Stimulated activated CD8-positive, alpha-beta memory T cell treated with anti-CD3 and anti-CD28 coated beads, Interleukin-2, amount 100 ng/mL, for 1 hour (primary cell): ENCODE results near the gene RHOJ.
"Not testable (repeated sequence)": the region's sequence is repeated elsewhere in the genome, so short reads cannot be mapped to it uniquely, and the experiment has no call there.

Experiments
- DNase-seq, 2 donors: peaks; one replicate each; pipeline ENCODE4 v3.0.0-alpha.2; 2020; ENCODE audit warnings: low read depth in 2 of 2

RHOJ gene

DNA sequence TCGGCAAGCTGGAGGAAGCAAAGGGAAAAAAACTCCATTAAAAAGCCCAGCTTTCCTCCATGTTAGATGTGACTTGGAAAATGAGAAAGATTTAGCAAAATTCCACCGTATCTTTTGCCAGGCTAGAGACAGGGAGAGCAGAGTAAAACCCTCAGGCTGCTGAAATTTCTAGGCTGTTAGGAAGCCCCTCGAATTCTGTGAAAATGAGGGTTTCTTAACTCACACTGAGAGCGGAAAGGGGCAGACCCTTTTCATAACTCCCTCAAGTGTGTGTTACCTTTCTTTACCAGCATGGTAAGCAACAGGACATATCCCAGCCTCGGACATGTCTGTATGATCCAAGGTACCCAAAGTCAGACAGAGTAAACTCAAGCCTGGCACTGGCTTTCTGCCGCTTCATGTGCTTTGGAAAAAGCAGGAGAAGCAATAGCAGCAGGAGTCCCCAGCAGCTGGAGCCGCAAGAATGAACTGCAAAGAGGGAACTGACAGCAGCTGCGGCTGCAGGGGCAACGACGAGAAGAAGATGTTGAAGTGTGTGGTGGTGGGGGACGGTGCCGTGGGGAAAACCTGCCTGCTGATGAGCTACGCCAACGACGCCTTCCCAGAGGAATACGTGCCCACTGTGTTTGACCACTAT is at the start of gene RHOJ:
Gene RHOJ (plus strand): TSS at position 37 of the 637 bp plus-strand sequence. CDS start 427 bp downstream, at position 464.
- DNase-seq: no peak

DNA sequence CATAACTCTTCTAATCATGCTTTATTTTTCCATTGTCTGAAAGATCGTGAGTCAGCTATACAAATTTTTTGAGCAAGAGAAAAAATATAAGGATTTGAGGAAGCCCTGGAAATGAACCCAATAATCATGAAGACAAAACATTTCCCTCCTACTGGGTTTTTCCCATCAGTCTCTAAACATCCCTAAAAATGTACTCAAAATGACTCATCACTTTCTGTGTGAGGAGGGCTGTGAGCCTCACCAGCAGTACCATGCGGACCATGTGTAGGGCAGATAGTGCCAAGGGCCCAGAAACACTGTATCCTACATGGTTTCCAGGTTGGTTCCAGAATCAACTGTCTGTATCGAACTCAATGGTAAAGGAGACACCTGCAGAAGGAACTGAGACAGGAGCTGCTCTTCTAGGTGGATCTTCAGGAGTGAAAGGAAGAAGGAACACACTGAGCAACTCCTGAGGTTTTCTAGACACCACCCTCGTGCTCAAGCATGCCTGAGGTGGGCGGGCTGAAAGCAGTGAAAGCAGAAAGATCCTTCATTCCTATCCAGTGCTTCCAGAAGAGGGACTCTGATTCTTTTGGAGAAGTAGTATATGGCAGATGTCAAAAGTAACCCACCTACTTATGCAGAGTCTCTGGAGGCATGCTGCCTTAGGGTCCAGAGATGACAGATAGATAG is 48.6 kb upstream of the RHOJ start:
- no peak for DNase-seq

DNA sequence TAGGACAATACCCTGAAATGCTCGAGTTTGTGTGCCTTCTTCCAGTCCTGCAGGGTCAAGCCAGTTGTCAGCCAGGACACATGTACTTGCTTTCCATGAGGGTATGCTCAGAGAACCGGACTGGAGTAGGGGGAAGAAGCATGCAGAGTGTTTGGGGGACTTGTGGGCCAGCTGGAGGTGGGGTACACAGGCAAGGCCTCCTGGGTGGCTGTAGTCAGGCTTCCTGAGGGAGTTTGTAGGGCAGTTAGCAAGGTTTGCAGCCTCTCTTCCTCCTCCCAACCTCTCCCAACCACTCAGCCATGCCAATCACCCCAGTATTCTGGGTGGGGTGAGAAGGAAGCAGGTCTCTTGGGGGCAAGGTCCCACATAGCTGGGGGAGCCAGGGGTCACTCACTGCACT is 47.0 kb upstream of the RHOJ start:
- no peak for DNase-seq

DNA sequence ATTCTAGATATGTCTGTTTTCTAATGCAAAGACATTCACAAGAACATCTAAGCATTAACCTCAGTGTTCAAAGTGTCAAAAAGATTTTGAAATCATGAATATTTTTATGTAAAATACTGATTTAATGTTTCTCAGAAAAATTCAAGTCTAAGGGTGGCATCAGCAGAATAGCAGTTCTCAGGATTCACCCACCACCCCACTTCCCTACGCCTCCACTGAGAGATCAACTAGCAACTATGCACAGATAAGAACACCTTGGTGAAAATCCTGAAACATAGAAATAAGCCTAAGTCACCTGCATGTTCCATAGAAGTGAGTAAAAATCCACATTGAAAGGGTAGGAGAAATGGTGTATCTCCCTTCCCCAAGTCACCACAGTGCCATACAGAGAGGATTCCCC is 40.9 kb upstream of the RHOJ start:
- no peak for DNase-seq

DNA sequence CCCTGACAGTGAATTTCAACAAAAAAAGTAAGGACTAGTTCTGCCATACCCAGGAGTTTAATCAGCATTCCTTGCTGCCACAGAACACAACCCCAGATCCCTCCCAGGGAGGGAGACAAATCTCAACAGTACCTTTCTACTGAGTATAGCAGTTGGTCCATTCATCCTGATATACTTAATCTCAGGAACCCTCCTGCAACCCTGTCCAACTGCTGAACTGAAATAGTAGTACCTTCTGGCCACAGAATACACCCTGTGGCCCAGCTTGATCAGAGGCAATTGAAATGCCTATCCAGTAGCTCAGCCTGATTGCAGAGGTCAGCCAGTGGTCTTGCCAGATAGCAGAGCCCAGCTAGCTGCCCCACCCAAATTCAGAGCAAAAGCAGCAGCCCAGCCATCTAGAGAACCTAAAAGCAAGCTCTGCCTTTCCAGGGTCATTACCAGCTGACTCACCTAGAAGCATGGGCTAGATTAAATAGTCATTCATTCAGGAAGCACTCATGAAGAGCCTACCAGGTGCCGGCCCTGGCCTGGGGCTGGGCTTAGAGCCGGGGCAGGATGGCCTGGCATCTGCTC is 40.0 kb upstream of the RHOJ start:
- DNase-seq: no peak

DNA sequence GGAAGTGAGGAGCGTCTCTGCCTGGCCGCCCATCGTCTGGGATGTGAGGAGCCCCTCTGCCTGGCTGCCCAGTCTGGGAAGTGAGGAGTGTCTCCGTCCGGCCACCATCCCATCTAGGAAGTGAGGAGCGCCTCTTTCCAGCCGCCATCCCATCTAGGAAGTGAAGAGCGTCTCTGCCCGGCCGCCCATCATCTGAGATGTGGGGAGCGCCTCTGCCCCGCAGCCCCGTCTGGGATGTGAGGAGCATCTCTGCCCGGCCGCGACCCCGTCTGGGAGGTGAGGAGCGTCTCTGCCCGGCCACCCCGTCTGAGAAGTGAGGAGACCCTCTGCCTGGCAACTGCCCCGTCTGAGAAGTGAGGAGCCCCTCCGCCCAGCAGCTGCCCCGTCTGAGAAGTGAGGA is 39.0 kb upstream of the RHOJ start:
- DNase-seq: not testable (repeated sequence)

DNA sequence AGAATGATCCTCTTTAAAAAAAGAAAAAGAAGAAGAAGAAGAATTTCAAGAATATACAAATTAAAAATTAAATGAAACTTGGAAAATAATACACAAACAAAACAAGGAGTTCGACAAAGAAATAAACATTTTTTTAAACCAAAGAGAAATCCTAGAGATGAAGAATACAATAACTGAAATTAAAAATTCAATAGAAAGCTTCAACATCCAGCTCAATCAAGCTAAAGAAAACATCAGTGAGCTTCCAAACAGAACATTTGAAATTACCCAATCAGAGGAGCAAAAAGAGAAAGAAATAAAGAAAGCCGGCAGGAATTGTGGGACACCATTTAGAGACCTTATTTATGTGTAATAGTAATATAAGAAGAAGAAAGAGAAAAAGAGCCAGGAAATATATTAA is 37.2 kb upstream of the RHOJ start:
- DNase-seq: no peak

DNA sequence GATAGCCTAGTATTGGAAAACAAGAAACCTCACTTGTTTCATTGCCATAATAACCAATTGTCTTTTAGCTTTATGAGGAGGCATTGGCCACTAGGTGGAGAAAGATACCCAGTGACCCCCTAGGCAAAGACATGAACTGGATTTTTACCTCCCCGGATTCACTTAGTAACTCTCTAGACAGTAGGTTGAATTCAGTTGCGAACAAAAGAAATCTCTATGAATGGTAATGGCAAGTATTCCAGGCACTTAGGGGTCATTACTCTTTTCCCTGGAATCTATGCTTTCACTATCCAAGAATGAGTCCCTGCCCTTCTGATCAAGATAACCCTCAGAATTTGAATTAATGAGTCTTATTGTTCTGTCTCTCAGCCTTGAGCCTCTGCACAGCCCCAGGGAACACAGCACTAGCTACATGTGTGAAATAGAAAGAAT is 29.5 kb upstream of the RHOJ start:
- no peak for DNase-seq

DNA sequence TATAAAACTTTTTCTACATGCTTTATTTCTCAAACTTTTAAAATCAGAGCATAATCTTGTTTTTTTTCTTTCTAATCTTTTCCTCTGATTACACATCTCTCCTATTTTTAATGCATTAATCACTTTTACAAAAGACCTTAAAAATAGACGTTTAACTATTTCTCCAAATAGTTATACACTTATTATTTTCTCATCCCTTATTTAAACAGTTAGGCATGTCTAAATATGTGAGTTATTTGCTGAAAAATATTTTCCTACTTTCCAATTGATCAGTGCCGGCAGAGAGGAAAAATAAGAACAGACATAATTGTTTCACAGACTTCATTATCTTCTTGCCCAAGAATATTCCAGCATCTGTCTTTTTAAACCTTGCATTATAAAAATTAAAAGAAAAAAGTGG is 28.7 kb upstream of the RHOJ start:
- DNase-seq: no peak

DNA sequence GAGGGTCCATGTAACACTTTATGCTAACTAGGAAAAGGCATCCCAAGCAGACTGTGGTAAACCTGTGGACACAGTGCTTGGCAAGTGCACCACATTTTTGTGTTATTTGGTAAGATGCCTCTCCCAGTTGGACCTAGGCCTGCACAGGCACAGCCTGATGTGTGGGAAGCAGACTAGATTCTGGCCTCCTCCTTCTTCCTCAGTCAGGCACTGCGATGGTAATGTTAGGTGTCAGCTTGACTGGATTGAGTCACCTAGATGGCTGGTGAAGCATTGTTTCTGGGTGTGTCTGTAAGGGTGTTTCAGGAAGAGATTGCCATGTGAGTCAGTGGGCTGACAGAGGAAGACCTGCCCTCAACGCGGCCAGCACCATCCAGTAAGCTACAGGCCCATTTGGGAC is 25.3 kb upstream of the RHOJ start:
- DNase-seq: no peak

DNA sequence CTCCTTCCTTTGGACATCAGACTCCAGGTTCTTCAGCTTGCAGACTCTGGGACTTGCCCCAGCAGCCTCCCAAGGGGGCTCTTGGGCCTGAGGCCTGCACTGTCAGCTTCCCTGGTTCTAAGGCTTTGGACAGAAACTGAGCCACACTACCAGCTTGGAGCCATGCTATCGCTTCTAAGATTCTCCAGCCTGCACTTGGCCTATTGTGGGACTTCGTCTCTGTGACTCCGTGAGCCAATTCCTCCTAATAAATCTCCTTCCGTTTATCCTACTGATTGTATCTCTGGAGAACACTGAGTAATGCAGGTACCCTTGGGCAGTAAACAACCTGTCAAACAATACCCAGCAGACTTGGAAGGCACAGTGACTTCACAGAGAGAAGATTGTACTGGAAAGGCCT is 24.9 kb upstream of the RHOJ start:
- no peak for DNase-seq

DNA sequence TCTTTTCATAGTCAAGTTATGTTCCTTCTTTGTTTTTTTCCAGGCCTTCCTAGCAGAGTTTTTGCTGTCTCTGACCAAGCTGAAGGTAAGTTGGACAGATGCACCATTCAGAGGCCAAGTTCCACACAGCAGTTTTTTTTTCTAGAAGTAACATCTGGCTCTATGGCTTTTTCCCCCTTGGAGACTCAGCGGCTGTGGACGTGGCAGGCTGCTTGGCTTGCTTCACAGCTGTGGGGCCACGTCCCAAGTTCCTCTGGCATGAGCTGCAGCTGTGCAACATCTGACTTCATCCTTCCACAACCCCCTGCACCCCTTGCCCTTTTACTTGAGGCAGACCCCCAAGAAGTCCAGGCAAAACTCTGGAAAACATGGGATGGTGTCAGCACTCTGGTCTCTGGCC is 24.2 kb upstream of the RHOJ start:
- DNase-seq: no peak

DNA sequence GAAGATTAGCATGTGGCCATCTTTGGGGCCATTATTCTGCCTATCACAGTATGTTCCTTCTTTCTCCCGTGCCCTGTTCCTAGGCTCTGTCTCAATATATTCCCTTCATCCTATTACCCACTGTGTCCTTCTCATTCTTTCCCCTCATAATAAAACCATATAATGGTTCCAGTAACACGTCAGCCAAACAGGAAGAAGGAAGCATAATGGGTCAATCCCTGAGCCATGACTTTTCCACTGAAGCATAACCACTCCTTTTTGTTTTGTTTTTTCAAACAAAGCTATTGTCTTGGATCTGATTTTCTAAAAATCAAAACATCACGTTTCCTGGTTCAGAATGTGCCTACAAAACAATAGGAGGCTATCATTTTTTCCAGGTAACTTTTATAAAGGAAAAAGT is 21.3 kb upstream of the RHOJ start:
- DNase-seq: no peak

DNA sequence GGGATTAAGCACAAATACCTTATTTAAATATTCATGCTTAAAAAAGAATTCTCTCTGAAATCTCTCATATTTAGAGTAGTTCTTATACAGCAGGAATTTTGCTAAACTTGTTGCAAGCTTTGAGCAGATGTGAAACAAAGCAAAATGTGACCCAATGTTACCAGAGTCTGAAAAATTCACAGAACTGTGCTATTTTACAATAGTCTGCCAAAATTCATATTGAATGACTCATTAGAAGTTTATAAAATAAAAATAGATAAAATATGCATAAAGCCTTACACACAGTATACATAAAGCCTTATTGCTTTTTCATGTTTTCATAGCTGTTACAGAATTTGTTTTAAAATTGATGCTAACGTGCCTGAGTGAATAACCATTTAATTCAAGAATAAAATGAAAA is 17.8 kb upstream of the RHOJ start:
- DNase-seq: no peak

DNA sequence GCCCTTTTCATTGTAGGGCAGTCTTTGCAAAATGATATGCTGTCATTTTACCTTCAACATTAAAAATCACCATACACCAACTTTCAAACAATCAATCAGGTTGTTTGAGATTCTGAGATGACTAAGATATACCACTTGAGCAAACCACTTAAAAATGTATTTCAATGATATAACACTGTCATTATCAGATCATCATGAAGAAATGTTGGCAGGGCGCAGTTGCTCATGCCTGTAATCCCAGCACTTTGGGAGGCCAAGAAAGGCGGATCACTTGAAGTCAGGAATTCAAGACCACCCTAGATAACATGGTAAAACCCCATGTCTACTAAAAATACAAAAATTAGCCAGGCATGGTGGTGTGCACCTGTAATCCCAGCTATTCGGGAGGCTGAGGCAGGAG is 13.0 kb upstream of the RHOJ start:
- no peak for DNase-seq

DNA sequence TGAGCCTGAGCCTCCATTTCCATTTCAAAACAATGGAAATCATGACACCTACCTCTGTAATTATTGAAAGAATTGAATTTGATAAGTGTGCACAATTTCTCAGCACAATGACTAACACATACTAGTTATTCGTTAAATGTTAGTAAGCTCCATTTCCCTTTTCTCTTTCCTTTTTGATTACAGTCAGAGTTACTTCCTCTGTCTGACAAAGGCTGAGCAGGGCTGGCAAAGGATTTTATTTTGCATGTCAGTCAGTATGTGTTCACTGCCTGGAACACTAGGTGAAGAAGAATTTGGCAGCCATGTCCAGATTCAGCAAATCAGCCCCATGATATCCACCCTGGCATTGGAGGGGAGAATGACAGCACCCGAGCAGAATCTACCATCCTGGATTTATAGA is 12.2 kb upstream of the RHOJ start:
- no peak for DNase-seq

DNA sequence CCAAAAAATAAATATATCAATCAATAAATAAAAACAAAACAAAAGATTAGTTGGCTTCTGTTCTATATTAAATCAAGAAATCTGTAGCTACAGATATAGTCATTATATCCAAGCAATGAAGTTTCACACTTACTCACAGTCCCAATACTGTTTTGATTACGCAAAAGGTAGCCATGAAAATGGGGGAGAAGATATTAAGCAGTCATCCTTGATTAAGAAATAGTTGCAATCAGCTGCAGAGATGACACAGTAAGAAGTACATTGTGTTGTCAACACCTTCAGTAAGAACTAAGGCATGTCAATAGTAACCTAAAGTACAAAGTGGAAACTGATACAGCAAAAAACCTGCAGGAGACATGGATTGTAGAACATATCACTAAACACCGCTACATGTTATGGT is 11.0 kb upstream of the RHOJ start:
- no peak for DNase-seq

DNA sequence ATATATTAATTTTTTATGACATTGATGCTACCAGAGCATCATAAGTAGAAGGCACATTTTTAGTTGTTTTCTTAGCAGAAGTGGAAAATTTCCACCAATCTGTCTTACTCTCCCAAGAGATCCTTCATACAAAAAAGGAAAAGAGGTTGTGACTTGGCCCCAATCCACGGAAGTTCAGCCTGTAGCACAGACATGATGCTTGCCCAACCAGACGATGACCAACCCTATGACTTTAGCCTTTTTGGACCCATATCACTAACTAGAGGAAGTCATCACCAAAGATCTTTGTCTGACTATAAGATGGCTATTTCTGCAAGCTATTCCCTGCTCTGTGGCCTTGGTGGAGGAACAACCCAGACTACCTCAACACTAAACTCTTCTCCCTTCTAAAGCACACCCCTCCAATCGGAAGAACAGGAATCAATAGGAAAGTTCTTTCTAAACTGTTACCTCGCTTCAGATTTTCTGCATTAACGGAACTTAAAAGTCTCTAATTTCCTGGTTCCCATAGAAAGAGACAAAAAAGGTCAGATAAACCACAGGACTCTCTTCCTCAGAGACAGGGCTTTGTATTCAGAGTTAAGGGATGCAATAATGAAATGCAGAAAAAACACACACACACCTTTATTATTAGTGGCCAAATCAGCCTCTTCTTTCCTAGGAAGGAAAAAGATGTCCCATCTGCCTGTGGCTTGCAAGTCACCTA is 4.1 kb upstream of the RHOJ start:
- no peak for DNase-seq

DNA sequence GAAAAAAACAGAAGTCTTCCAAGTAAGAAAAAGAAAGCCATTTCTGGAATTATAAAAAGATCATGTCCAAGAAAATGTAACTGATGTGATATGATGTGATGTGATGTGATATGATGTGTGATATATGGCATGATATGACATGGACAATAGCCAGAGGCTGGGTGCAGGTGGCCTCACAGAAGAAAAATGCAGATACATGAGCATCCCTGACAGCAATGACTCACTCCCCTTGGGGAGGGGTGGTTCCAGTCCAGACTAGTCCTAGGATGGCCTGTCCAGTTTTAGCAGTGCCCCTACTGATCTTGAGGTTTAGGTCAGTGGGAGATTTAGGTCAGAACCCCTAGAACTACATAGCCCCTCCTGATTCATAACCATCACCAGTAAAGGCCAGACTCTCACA is 3.5 kb upstream of the RHOJ start:
- DNase-seq: no peak

DNA sequence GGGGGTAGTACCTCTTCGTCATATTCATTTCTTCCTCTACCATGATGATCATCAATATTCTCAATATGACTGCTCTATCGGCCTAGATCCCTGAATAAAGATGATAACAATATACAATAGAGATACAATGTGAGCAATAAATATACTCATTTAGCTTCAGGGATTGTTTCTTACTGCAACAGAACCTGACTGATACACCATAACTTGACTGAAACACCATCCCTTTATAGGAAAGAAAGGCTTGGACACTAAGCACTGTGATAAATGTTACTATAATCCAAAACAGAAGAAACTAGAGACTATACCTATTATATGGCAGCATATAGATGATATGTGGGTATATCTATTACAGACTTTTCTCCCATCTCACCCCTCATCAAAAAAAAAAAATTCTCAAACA is 1.2 kb upstream of the RHOJ start:
- no peak for DNase-seq

DNA sequence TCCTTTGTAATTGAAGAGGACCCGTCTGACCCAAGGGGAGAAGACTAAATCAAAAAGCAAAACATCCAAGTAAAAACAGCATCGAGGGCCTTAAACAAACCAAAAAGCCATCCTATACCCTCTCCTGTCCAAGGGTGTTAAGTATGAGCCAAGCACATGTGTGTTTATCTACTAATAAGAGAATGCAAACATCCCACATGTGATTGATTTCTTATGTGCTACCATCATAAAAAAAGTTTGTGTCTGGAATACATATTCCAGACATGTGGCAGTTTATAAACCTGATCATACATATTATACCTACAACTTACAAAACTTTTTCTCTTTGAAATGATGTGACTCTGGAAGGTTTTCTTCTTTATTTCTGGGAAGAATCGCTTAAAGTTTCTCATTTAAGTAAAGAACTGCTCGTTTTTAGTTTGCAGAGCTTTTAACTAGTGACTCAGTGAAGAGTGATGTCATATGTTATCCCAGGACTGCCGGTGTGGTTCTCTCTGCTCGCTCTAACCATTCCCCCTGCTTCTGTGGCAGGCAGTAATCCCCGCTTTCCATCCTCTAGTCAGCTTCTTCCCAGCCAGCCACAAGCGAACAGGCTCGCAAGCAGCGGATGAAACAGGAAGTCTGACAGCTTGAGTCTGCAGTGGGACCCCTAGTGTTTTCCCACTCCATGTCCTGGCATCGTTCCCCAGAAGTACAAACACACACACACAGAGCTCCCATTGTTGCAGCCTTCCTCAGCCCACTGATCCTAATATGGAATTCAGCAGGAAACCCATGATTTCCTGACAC is 431 bp upstream of the RHOJ start:
- DNase-seq: no peak

DNA sequence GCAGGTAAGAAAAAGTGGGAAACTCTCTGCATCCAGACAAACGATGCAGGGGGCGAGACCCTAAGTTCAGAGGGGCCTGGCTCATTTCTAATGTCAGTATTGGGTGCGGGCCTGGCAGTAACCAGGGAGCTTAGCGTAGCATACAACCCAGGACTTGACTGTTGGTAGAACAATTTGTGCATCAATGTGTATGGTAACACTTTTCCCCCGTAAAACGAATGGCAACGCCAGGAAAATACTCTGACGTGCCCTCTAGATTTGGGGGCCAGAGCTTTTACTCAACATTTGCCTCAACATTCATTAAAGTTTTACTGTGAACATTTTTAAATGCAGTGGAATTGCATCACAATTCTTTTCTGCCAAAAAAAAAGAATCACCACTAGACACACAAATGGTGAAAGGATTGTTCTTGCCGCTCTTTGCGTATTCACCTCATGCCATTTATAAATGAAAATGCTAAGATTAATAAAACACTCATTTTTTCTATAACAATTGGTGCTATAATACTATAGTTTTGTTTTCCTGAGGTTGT is 867 bp downstream of the RHOJ start:
- no peak for DNase-seq
